Endodermal cell (in vitro differentiated cells): ENCODE data around the gene IL1RL1. TPM values are rescaled to one million over a fixed set of nuclear protein-coding genes. Genes with fewer than 3 reads are reported as not detected.
A peak's percentile ranks its signal among the peaks of the same experiment; 100 is the strongest.

Experiments used
- DNase-seq: peaks from one replicate; pipeline ENCODE4 v3.0.0-alpha.2; 2017
- H3K27ac ChIP-seq: 2 replicates; pipeline ENCODE4 v1.5.1; 2013; ENCODE audit warnings: mild to moderate bottlenecking, low read depth, low read length, moderate library complexity
- H3K27me3 ChIP-seq: 2 replicates; pipeline ENCODE4 v1.6.1; 2013; ENCODE audit warnings: mild to moderate bottlenecking, low read length, moderate library complexity; ENCODE audit not compliant: insufficient read depth, control insufficient read depth, poor library complexity, severe bottlenecking
- H3K36me3 ChIP-seq: 2 replicates; pipeline ENCODE4 v1.7.0; 2013; ENCODE audit warnings: mild to moderate bottlenecking, low read length, moderate library complexity; ENCODE audit not compliant: control insufficient read depth, insufficient read depth
- H3K4me1 ChIP-seq: one replicate; pipeline ENCODE4 v1.7.0; 2013; ENCODE audit warnings: low read length; ENCODE audit not compliant: control insufficient read depth, insufficient read depth
- H3K4me3 ChIP-seq: 2 replicates; pipeline ENCODE4 v1.5.1; 2013; ENCODE audit warnings: mild to moderate bottlenecking, low read length, moderate library complexity
- H3K9ac ChIP-seq: 2 replicates; pipeline ENCODE4 v1.6.1; 2013; ENCODE audit warnings: mild to moderate bottlenecking, low read length, moderate library complexity; ENCODE audit not compliant: poor library complexity, severe bottlenecking; ENCODE audit errors: extremely low read depth
- H3K9me3 ChIP-seq: 2 replicates; pipeline ENCODE4 v1.6.1; 2013; ENCODE audit warnings: mild to moderate bottlenecking, low read length, moderate library complexity; ENCODE audit not compliant: control insufficient read depth
- H3K27ac Mint-ChIP-seq: 2 replicates; pipeline ENCODE4 v1.8.0; 2020; ENCODE audit warnings: mixed read lengths
- H3K27me3 Mint-ChIP-seq: 2 replicates; pipeline ENCODE4 v1.8.0; 2021; ENCODE audit warnings: mild to moderate bottlenecking, mixed read lengths; ENCODE audit not compliant: insufficient read depth
- H3K36me3 Mint-ChIP-seq: 2 replicates; pipeline ENCODE4 v1.8.0; 2020; ENCODE audit warnings: low read depth, mixed read lengths
- H3K4me1 Mint-ChIP-seq: 2 replicates; pipeline ENCODE4 v1.8.0; 2020; ENCODE audit warnings: mixed read lengths
- H3K4me3 Mint-ChIP-seq: 2 replicates; pipeline ENCODE4 v1.8.0; 2020; ENCODE audit warnings: mild to moderate bottlenecking, moderate library complexity, mixed read lengths
- H3K9me3 Mint-ChIP-seq: 2 replicates; pipeline ENCODE4 v1.8.0; 2020; ENCODE audit warnings: mild to moderate bottlenecking, mixed read lengths
- WGBS, 2 experiments: methylation state at CpG; one replicate each; pipeline versions ENCODE4 v1.1.5 to v1.1.7; 2013; ENCODE audit warnings: missing lambda C conversion rate in 2 of 2, mixed read lengths in 1 of 2; ENCODE audit not compliant: insufficient coverage in 1 of 2, insufficient read length in 1 of 2; 5-methylcytosine and 5-hydroxymethylcytosine counted together
- long read RNA-seq, 4 experiments: library from polyadenylated mRNA in 2 of 4; library from RNA in 1 of 4; library from capped mRNA in 1 of 4; stranded (forward) in 3 of 4; unstranded in 1 of 4; transcript quantifications; one replicate each; pipeline ENCODE4 v2.0.0, GENCODE V29; 2020 to 2021; ENCODE audit warnings: inconsistent platforms in 1 of 4
- polyA plus RNA-seq, 2 experiments: library from polyadenylated mRNA; stranded (reverse); fragments of 50-300 nt; gene quantifications; one replicate each; pipeline ENCODE4 v1.2.3, GENCODE V29; 2013
- total RNA-seq, 2 donors: library from RNA; stranded (reverse); fragmentation: NEBNext Ultra II Directional in 1 of 2; extraction: Animal tissue kit (Norgen Biotek cat#: 25700) in 1 of 2; gene quantifications; 2 replicates in 1 of 2; 3 replicates in 1 of 2; pipeline ENCODE4 v1.2.1, GENCODE V29; 2021
- TF ChIP-seq, protein P1 (sequence below): fragments of 200-600 bp; sonication (generic); conservative IDR thresholded peaks from 2 replicates; pipeline ENCODE4 v1.5.0; 2021; ENCODE audit warnings: antibody characterized with exemption, mild to moderate bottlenecking

IL1RL1 gene
- total RNA-seq, result under 1 TPM; 0.75 to 0.84 TPM
- not detected for polyA plus RNA-seq (2013, experiment 1 of 2)
- 0.12 TPM for polyA plus RNA-seq (2013, experiment 2 of 2)
- long read RNA-seq, experiment 1, result 0 reads
- long read RNA-seq, experiment 2, partial matches to known transcripts, result 0 of 3 reads
- long read RNA-seq, experiment 2, other reads (novel, unspliced or antisense), result 3 of 3 reads
- long read RNA-seq, experiment 3, partial matches to known transcripts, result 1 of 1 reads
- long read RNA-seq, experiment 3, other reads (novel, unspliced or antisense), result 0 of 1 reads
- long read RNA-seq, experiment 4, result 0 reads

GRCh38 chr2:102310964-102311640, at the start of gene IL1RL1:
Gene IL1RL1, plus strand, starts transcription at chr2:102311563. Its CDS starts 26,702 bp downstream, at chr2:102338265.
- Histone ChIP-seq H3K9me3 (peaks cover 20% of the 10 kb centered on the region), H3K36me3 (no peaks in the 10 kb centered on the region), H3K27ac (no peak within 1 kb of the TSS), H3K27me3 (no peaks in the 10 kb centered on the region), H3K4me1 (peaks cover 5% of the 10 kb centered on the region), H3K4me3 (peak within 1 kb of the TSS; percentile 56), H3K9ac (no peak within 1 kb of the TSS)
- H3K27ac Mint-ChIP-seq, result no peak within 1 kb of the TSS
- WGBS, 2 experiments, result 79 to 86% methylated on average over 5 of the region's 5 CpGs
- H3K4me3 Mint-ChIP-seq, result no peak within 1 kb of the TSS
- peaks cover 21% of the 10 kb centered on the region for H3K4me1 Mint-ChIP-seq
- peaks cover 13% of the 10 kb centered on the region for H3K9me3 Mint-ChIP-seq
- TF ChIP-seq, protein P1, sequence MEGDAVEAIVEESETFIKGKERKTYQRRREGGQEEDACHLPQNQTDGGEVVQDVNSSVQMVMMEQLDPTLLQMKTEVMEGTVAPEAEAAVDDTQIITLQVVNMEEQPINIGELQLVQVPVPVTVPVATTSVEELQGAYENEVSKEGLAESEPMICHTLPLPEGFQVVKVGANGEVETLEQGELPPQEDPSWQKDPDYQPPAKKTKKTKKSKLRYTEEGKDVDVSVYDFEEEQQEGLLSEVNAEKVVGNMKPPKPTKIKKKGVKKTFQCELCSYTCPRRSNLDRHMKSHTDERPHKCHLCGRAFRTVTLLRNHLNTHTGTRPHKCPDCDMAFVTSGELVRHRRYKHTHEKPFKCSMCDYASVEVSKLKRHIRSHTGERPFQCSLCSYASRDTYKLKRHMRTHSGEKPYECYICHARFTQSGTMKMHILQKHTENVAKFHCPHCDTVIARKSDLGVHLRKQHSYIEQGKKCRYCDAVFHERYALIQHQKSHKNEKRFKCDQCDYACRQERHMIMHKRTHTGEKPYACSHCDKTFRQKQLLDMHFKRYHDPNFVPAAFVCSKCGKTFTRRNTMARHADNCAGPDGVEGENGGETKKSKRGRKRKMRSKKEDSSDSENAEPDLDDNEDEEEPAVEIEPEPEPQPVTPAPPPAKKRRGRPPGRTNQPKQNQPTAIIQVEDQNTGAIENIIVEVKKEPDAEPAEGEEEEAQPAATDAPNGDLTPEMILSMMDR, result no peak
- DNase-seq, result no peak
- no peaks in the 10 kb centered on the region for H3K36me3 Mint-ChIP-seq
- H3K27me3 Mint-ChIP-seq, result peaks cover 8% of the 10 kb centered on the region

DNA sequence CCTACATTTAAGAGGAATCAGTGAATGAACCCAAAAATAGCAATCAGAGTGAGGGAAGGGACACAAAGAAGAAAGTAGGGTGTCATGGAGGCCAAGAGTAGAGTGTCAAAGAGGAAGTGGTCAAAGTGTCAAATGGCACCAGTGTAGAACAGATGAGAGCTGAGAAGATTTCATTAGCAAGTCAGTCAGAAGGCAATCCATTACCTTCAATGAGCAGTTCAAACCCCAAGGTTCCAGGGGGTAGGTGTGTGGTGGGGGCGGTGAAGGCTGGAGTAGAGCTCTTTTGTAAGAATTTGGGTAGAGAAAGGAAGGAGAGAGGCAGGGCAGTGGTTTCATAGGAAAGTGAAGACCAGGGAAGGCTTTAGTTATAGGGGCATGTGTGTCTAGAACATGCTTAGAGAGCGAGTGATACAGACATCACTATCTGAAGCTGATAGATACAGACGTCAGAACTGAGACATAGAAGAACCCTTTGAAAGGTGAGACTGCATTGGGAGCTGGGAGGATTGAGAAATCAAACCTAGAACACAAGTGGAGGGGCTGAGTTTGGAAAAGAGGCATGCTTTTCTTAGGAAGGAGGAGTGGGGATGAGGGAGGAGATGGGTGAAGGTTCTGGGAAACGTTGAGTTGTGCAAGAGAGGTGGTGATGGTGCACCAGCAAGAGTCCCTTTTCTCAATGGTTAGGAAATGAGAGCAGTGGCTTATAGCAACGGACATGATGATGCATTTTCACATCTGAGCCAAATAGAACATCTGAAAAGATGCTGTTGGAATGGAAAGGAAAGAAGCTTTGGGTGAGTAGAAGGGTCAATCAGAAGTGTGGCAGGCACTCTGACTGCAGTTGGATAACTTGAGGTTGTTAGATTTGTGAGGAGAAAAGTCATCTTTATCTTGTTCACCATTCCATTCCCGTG, 48.9 kb upstream of the IL1RL1 start:
- H3K27ac Mint-ChIP-seq, result no peak overlapping the region
- Histone ChIP-seq H3K27me3 (no peaks in the 10 kb centered on the region), H3K4me1 (no peaks in the 10 kb centered on the region), H3K27ac (no peak overlapping the region), H3K9ac (no peak overlapping the region), H3K4me3 (no peak overlapping the region), H3K36me3 (no peaks in the 10 kb centered on the region), H3K9me3 (no peaks in the 10 kb centered on the region)
- no peaks in the 10 kb centered on the region for H3K9me3 Mint-ChIP-seq
- H3K36me3 Mint-ChIP-seq, result no peaks in the 10 kb centered on the region
- no peak for DNase-seq
- no peak overlapping the region for H3K4me3 Mint-ChIP-seq
- peaks cover 2% of the 10 kb centered on the region for H3K4me1 Mint-ChIP-seq
- 91 to 93% methylated on average over 5 to 6 of the region's 6 CpGs for WGBS, 2 experiments
- TF ChIP-seq, protein P1, result no peak
- H3K27me3 Mint-ChIP-seq, result peaks cover 3% of the 10 kb centered on the region

DNA sequence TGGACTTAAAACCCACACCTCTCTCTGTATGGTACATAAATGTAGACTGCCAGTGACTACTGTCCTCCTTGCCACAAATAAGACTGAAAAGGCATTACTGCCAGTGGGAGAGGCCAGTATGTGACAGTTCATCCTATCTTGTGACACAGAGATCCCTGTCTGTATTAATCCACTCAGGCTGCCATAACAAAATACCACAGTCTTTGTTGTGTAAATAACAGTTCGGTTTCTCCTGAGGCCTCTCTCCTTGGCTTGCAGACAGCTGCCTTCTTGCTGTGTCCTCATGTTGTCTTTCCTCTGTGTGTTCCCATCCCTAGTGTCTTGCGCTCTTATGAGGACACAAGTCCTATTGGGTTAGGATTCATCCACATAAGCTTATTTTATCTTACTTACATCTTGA, 46.4 kb upstream of the IL1RL1 start:
- Histone ChIP-seq H3K27ac (no peak overlapping the region), H3K27me3 (no peaks in the 10 kb centered on the region), H3K4me3 (no peak overlapping the region), H3K4me1 (no peaks in the 10 kb centered on the region), H3K9ac (no peak overlapping the region), H3K9me3 (no peaks in the 10 kb centered on the region), H3K36me3 (no peaks in the 10 kb centered on the region)
- no peaks in the 10 kb centered on the region for H3K9me3 Mint-ChIP-seq
- H3K4me3 Mint-ChIP-seq, result no peak overlapping the region
- H3K4me1 Mint-ChIP-seq, result peaks cover 2% of the 10 kb centered on the region
- no peaks in the 10 kb centered on the region for H3K36me3 Mint-ChIP-seq
- TF ChIP-seq, protein P1, result no peak
- H3K27me3 Mint-ChIP-seq, result peaks cover 7% of the 10 kb centered on the region
- DNase-seq, result no peak
- WGBS, 2 experiments, result 43 to 87% methylated on average over 1 to 2 of the region's 2 CpGs
- no peak overlapping the region for H3K27ac Mint-ChIP-seq
